ENCODE data around the gene FKBP7. TPM values are rescaled to one million over a fixed set of nuclear protein-coding genes. Genes with fewer than 3 reads are reported as not detected.
A peak's percentile ranks its signal among the peaks of the same experiment; 100 is the strongest.

The FKBP7 gene
- total and polyA plus RNA-seq, 4 donors = 2.8 to 10.4 (median 4.9) TPM

GRCh38 chr2:178523596-178524134 lies 45.3 kb upstream of the FKBP7 start:
- no peak for DNase-seq (ENCODE audit: low spot score)
- WGBS = 52% methylated on average over 8 of the region's 8 CpGs
- Histone ChIP-seq H3K36me3 (ENCODE audit: control insufficient read depth in 4 of 4, insufficient read depth in 3 of 4, low read depth in 1 of 4, low read length in 3 of 4) (peaks cover 0 to 8% (median under 1%) of the 10 kb centered on the region in 4 donors), H3K4me1 (ENCODE audit: control insufficient read depth in 4 of 4, insufficient read depth in 4 of 4, low read length in 3 of 4) (peaks cover 0 to 10% (median 5%) of the 10 kb centered on the region in 4 donors), H3K9ac (ENCODE audit: low read depth in 1 of 2, low read length in 2 of 2) (peak overlapping the region; percentile 54 to 77), H3K27me3 (ENCODE audit: control insufficient read depth in 4 of 4, insufficient read depth in 4 of 4, low read length in 3 of 4) (no peaks in the 10 kb centered on the region), H3K9me3 (ENCODE audit: control insufficient read depth in 4 of 4, low read length in 3 of 4) (no peaks in the 10 kb centered on the region), H3K4me3 (ENCODE audit: low read depth in 1 of 3, low read length in 3 of 3) (peak overlapping the region; percentile 48 to 81 (median 78)), H3K27ac (ENCODE audit: low read depth in 1 of 2, low read length in 2 of 2) (peak overlapping the region in 1 of 2 donors; percentile 34)
- TF ChIP-seq FOXA1 (IDR thresholded peaks at IDR 0.05) (no peak), SP1 (IDR thresholded peaks at IDR 0.05) (no peak)

- peak overlapping the region; percentile 54 to 77 for H3K9ac ChIP-seq (ENCODE audit: low read depth in 1 of 2, low read length in 2 of 2)
- peak overlapping the region; percentile 48 to 81 (median 78) for H3K4me3 ChIP-seq (ENCODE audit: low read depth in 1 of 3, low read length in 3 of 3)
- 22% methylated on average over 25 of the region's 25 CpGs for WGBS
- H3K27ac ChIP-seq (ENCODE audit: low read depth in 1 of 2, low read length in 2 of 2) = peak overlapping the region; percentile 15 to 34
- H3K36me3 ChIP-seq (ENCODE audit: control insufficient read depth in 4 of 4, insufficient read depth in 3 of 4, low read depth in 1 of 4, low read length in 3 of 4) = peaks cover 0 to 13% (median 3%) of the 10 kb centered on the region in 4 donors
- H3K27me3 ChIP-seq (ENCODE audit: control insufficient read depth in 4 of 4, insufficient read depth in 4 of 4, low read length in 3 of 4) = no peaks in the 10 kb centered on the region
- H3K9me3 ChIP-seq (ENCODE audit: control insufficient read depth in 4 of 4, low read length in 3 of 4) = no peaks in the 10 kb centered on the region
- peak; percentile 79 for DNase-seq (ENCODE audit: low spot score)
- TF ChIP-seq ZBTB33 (IDR thresholded peaks at IDR 0.05) = no peak
- peak; percentile 41 to 84 for TF ChIP-seq JUND (IDR thresholded peaks at IDR 0.05)
- TF ChIP-seq SP1 (IDR thresholded peaks at IDR 0.05) = peak; percentile 42
- TF ChIP-seq FOXA1 (IDR thresholded peaks at IDR 0.05) = no peak
- TF ChIP-seq MAX (IDR thresholded peaks at IDR 0.05) = no peak
- no peak for TF ChIP-seq FOXA2 (IDR thresholded peaks at IDR 0.05)
- TF ChIP-seq RXRA (IDR thresholded peaks at IDR 0.05) = peak in 1 of 2 donors; percentile 42
- no peak for TF ChIP-seq HNF4G (IDR thresholded peaks at IDR 0.05)
- no peak for TF ChIP-seq TAF1 (conservative IDR thresholded peaks at IDR 0.05)
- peak; percentile 71 for TF ChIP-seq ATF3 (IDR thresholded peaks at IDR 0.05)
- TF ChIP-seq GABPA (IDR thresholded peaks at IDR 0.05 in 1 of 2, conservative IDR thresholded peaks at IDR 0.05 in 1 of 2) = peak; percentile 80 to 92
- no peak for TF ChIP-seq EGR1 (IDR thresholded peaks at IDR 0.05; ENCODE audit: low read depth in 2 of 2)
- TF ChIP-seq YY1 (IDR thresholded peaks at IDR 0.05) = no peak
- no peak for TF ChIP-seq REST (IDR thresholded peaks at IDR 0.05)
- peak; percentile 14 to 50 for TF ChIP-seq HNF4A (conservative IDR thresholded peaks at IDR 0.05)
- TF ChIP-seq RAD21 (IDR thresholded peaks at IDR 0.05) = peak; percentile 60 to 75
- no peak for TF ChIP-seq NR2F2 (IDR thresholded peaks at IDR 0.05)
- peak; percentile 58 for TF ChIP-seq CTCF (IDR thresholded peaks at IDR 0.05; ENCODE audit: low read depth, low read length, missing input control)
- peaks cover 0 to 10% (median 5%) of the 10 kb centered on the region in 4 donors for H3K4me1 ChIP-seq (ENCODE audit: control insufficient read depth in 4 of 4, insufficient read depth in 4 of 4, low read length in 3 of 4)
Measured at GRCh38 chr2:178522950-178523595, 44.7 kb upstream of the FKBP7 start.

Data from liver (tissue), 9 donors.